Astrocyte (in vitro differentiated cells and primary cell): ENCODE data around the gene SC5D. TPM values are rescaled to one million over a fixed set of nuclear protein-coding genes. Genes with fewer than 3 reads are reported as not detected.

Experiments used
- DNase-seq: peaks from one replicate; pipeline ENCODE4 v3.0.0-alpha.2; 2010; ENCODE audit warnings: low read depth
- FAIRE-seq: peaks from 2 replicates; lab custom pipeline; 2011; peaks lifted over from hg19 to GRCh38; lab: Jason Lieb, UNC
- H2AFZ ChIP-seq: 2 replicates; pipeline ENCODE4 v1.6.0; 2012; ENCODE audit warnings: low read depth, low read length, inconsistent platforms
- H3K27ac ChIP-seq: 2 replicates; pipeline ENCODE4 v1.5.1; 2011; ENCODE audit warnings: low read depth, low read length, inconsistent platforms
- H3K27me3 ChIP-seq: 2 replicates; pipeline ENCODE4 v1.6.0; 2011; ENCODE audit warnings: low read length, inconsistent platforms; ENCODE audit not compliant: insufficient read depth
- H3K36me3 ChIP-seq: 2 replicates; pipeline ENCODE4 v1.5.1; 2011; ENCODE audit warnings: low read length, inconsistent platforms; ENCODE audit not compliant: insufficient read depth
- H3K4me1 ChIP-seq: 2 replicates; pipeline ENCODE4 v1.5.1; 2011; ENCODE audit warnings: low read length, inconsistent platforms; ENCODE audit not compliant: insufficient read depth
- H3K4me2 ChIP-seq: 2 replicates; pipeline ENCODE4 v1.6.0; 2012; ENCODE audit warnings: low read length, inconsistent platforms
- H3K4me3 ChIP-seq: 2 replicates; pipeline ENCODE4 v1.5.1; 2011; ENCODE audit warnings: low read depth, mild to moderate bottlenecking, low read length, inconsistent platforms; ENCODE audit not compliant: insufficient read depth
- H3K79me2 ChIP-seq: 2 replicates; pipeline ENCODE4 v1.6.0; 2012; ENCODE audit warnings: mild to moderate bottlenecking, low read length, inconsistent platforms; ENCODE audit not compliant: insufficient read depth
- H3K9ac ChIP-seq: 2 replicates; pipeline ENCODE4 v1.6.0; 2012; ENCODE audit warnings: mild to moderate bottlenecking, low read length, inconsistent platforms
- H3K9me3 ChIP-seq: 2 replicates; pipeline ENCODE4 v1.5.1; 2012; ENCODE audit warnings: low read depth, mild to moderate bottlenecking, low read length, inconsistent platforms; ENCODE audit not compliant: insufficient read depth
- H4K20me1 ChIP-seq: 2 replicates; pipeline ENCODE4 v1.6.0; 2012; ENCODE audit warnings: low read length, inconsistent platforms; ENCODE audit not compliant: insufficient read depth
- H3K27ac Mint-ChIP-seq: one replicate; pipeline ENCODE4 v1.8.0; 2021; ENCODE audit warnings: mild to moderate bottlenecking, mixed read lengths; ENCODE audit not compliant: unreplicated experiment
- H3K27me3 Mint-ChIP-seq: one replicate; pipeline ENCODE4 v1.8.0; 2021; ENCODE audit warnings: low read depth, mixed read lengths; ENCODE audit not compliant: unreplicated experiment
- H3K36me3 Mint-ChIP-seq: one replicate; pipeline ENCODE4 v1.8.0; 2021; ENCODE audit warnings: low read depth, mixed read lengths; ENCODE audit not compliant: unreplicated experiment
- H3K4me1 Mint-ChIP-seq: one replicate; pipeline ENCODE4 v1.8.0; 2021; ENCODE audit warnings: low read depth, mixed read lengths; ENCODE audit not compliant: unreplicated experiment
- H3K4me3 Mint-ChIP-seq: one replicate; pipeline ENCODE4 v1.8.0; 2021; ENCODE audit warnings: mild to moderate bottlenecking, moderate library complexity, mixed read lengths; ENCODE audit not compliant: unreplicated experiment
- H3K9me3 Mint-ChIP-seq: one replicate; pipeline ENCODE4 v1.8.0; 2021; ENCODE audit warnings: mild to moderate bottlenecking, mixed read lengths; ENCODE audit not compliant: unreplicated experiment
- CTCF ChIP-seq: IDR thresholded peaks from 2 replicates; pipeline ENCODE4 v1.5.1; 2011; ENCODE audit warnings: low read depth, mild to moderate bottlenecking, inconsistent platforms, low read length, moderate library complexity; ENCODE audit not compliant: insufficient read depth
- EZH2 ChIP-seq: IDR thresholded peaks from 2 replicates; pipeline ENCODE4 v1.6.1; 2012; ENCODE audit warnings: mild to moderate bottlenecking, low read length, inconsistent platforms; ENCODE audit not compliant: insufficient read depth
- total RNA-seq: library from RNA; stranded (reverse); gene quantifications from 2 replicates; pipeline ENCODE4 v1.2.1, GENCODE V29; 2021

SC5D gene
- total RNA-seq, 1 donor from 2014 or later = 81.8 TPM

GRCh38 chr11:121338536-121338935 is 46.0 kb downstream of the SC5D start:
- H3K36me3 ChIP-seq = no peaks in the 10 kb centered on the region
- H3K4me1 ChIP-seq = no peaks in the 10 kb centered on the region
- DNase-seq (no peak), FAIRE-seq (no peak)
- no peak overlapping the region for H3K4me3 ChIP-seq
- no peak overlapping the region for H3K9ac ChIP-seq
- H3K9me3 ChIP-seq = no peaks in the 10 kb centered on the region
- Mint-ChIP-seq H3K36me3 (no peaks in the 10 kb centered on the region), H3K4me3 (no peak overlapping the region), H3K27ac (no peak overlapping the region), H3K27me3 (peaks cover 15% of the 10 kb centered on the region), H3K9me3 (no peaks in the 10 kb centered on the region), H3K4me1 (no peaks in the 10 kb centered on the region)
- no peaks in the 10 kb centered on the region for H3K79me2 ChIP-seq
- H4K20me1 ChIP-seq = no peaks in the 10 kb centered on the region
- no peak overlapping the region for H3K27ac ChIP-seq
- peaks cover 10% of the 10 kb centered on the region for H3K27me3 ChIP-seq
- no peak overlapping the region for H3K4me2 ChIP-seq
- no peak for TF ChIP-seq CTCF
- no peak for TF ChIP-seq EZH2
- no peak overlapping the region for H2AFZ ChIP-seq

- FAIRE-seq = no peak
- H3K4me1 ChIP-seq = no peaks in the 10 kb centered on the region
Observed at GRCh38 chr11:121340032-121340580, 47.5 kb downstream of the SC5D start.

More at GRCh38 chr11:121340032-121340580, 47.5 kb downstream of the SC5D start:
- Mint-ChIP-seq H3K27ac (no peak overlapping the region), H3K36me3 (no peaks in the 10 kb centered on the region), H3K9me3 (no peaks in the 10 kb centered on the region), H3K4me3 (no peak overlapping the region), H3K27me3 (peaks cover 17% of the 10 kb centered on the region), H3K4me1 (no peaks in the 10 kb centered on the region)
- Histone ChIP-seq H3K4me2 (no peak overlapping the region), H3K9me3 (no peaks in the 10 kb centered on the region), H4K20me1 (no peaks in the 10 kb centered on the region), H3K9ac (no peak overlapping the region), H3K27me3 (peaks cover 3% of the 10 kb centered on the region), H3K4me3 (no peak overlapping the region), H3K79me2 (no peaks in the 10 kb centered on the region), H3K27ac (no peak overlapping the region), H3K36me3 (no peaks in the 10 kb centered on the region), H2AFZ (no peak overlapping the region)
- no peak for TF ChIP-seq EZH2
- no peak for TF ChIP-seq CTCF
- DNase-seq = no peak
